AG10803 (cell line): ENCODE measurements around the gene ANO7.

ENCODE experiments used
- DNase-seq: peaks from one replicate; pipeline ENCODE4 v3.0.0; 2010; ENCODE audit warnings: low read depth
- H3K4me3 ChIP-seq: 2 replicates; pipeline ENCODE4 v1.5.1; 2011; ENCODE audit warnings: mild to moderate bottlenecking, low read length, control low read depth
- TF ChIP-seq, protein P1 (sequence below): conservative IDR thresholded peaks from 2 replicates; pipeline ENCODE4 v1.5.1; 2011; ENCODE audit warnings: mild to moderate bottlenecking, low read length, control low read depth, inconsistent platforms

ANO7 gene

DNA sequence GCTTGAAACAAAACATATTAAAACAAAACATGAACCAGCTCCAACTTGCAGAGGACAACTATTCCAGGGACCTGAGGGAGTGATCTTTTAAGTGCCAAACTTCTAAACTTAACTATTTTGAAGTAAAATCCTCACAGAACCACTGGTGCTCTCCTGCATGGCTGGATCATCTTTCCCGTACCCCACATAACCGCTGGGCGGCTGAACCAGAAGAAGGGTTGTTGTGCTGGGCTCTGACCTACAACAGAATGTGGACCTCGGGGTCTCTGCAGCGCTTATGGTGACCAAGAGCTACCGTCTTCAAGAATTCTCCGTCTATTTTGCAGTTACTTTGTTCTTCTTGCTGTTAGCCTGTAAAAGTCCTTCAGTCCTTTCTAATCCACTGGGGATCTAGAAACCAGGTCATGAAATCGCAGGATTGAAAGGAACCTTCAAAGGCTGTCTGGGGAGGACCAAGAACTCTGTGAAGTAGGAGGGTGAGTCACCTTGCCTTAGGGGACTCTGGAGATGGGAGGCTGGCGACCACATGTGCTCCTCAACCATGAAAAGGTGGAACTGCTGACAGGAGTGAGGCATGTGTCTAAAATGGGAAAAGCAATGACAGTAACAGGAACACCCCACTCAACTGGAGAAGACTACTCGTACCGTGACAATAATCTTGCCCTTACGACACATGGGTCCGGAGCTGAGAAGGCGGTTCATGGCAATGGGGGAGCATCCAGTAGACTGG lies 80.4 kb downstream of the ANO7 start:
- peak; percentile 54 for DNase-seq
- TF ChIP-seq, protein P1, sequence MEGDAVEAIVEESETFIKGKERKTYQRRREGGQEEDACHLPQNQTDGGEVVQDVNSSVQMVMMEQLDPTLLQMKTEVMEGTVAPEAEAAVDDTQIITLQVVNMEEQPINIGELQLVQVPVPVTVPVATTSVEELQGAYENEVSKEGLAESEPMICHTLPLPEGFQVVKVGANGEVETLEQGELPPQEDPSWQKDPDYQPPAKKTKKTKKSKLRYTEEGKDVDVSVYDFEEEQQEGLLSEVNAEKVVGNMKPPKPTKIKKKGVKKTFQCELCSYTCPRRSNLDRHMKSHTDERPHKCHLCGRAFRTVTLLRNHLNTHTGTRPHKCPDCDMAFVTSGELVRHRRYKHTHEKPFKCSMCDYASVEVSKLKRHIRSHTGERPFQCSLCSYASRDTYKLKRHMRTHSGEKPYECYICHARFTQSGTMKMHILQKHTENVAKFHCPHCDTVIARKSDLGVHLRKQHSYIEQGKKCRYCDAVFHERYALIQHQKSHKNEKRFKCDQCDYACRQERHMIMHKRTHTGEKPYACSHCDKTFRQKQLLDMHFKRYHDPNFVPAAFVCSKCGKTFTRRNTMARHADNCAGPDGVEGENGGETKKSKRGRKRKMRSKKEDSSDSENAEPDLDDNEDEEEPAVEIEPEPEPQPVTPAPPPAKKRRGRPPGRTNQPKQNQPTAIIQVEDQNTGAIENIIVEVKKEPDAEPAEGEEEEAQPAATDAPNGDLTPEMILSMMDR: peak; percentile 28
- peak overlapping the region; percentile 30 for H3K4me3 ChIP-seq

DNA sequence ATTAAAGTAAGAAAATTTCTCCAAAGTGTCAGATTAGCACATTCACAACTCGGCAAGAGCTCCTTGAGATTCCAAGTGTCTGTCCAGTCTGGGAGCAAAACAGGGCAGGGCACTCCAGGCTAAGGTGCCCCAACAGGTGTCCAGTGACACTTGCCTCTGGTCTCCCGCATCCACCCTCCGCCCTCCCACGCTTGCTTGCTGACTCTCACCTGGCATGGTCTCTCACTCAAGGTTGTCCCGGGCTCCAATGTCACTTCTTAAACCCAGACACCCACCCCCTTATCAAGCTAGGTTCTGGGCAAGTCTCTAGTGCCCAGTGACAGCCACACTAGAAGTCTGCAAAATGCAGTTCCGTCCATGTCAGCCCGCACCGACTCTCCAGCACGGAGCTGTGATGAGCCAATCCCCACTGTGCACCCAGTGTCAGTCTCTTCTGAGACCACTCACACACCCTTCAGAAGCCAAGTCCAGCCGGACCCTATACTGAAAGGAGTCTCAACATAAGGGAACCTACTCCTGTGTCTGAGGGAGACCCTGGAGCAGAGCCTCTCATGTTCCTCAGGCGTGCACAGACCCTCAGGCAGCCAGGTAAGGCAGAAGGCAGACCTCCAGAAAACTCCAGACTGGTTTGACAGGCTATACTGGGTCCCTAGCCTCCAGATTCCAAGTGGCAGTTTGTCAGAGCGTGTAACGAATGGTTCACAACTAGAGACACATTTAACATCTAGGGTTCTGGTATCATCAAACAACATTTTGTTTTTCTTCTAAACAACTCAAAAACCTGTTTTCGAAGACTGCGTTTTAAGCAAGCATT lies 81.4 kb downstream of the ANO7 start:
- DNase-seq: no peak
- peak overlapping the region; percentile 71 for H3K4me3 ChIP-seq
- TF ChIP-seq, protein P1: no peak

DNA sequence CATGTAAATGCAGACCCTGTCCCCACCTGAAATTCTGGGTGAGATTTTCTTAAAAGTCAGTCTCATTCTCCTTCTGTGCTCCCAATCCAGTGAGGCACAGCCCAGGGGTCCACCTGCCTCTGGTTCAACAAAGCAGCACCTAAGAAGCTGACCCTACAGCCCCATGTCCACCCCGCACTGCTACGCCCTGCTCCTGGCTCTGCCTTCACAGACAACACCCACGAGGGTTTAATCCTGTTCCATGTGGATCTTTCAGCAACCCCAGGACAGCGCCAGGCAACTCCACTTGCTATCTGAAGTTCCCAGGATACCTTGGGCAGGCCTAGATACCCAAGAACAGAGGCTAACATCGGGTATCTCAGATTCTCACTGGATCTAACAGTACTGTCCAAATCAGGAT lies 82.1 kb downstream of the ANO7 start:
- TF ChIP-seq, protein P1: no peak
- H3K4me3 ChIP-seq: peak overlapping the region; percentile 71
- no peak for DNase-seq

DNA sequence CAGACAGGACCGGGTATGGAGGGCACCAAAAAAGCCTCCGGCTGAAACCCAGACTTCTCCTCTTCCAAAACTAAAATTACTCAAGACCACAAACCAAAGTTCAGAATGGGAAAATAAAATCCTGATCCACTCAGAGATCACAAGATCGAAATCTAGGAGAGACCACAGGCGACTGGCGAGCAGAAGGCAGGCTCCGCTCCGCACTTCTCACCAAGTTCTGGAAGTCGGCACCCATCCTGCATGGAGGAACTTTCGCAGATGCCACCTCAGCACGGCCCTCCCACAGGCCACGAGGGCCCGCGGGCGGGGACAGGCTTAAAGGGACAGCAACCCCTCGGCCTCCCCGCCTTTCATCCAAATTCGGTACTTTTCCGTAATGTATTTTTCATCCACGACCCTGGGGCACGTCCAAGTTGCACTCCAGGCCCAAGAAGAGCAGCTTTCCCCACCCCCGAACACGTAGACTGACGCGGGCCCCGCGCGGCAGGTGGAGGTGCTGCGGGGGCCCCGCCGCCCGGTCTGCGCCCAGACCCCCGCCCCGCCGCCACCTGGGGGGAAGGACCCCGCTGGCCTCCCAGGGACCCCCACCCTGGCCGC lies 83.3 kb downstream of the ANO7 start:
- DNase-seq: peak; percentile 83
- H3K4me3 ChIP-seq: peak overlapping the region; percentile 71
- TF ChIP-seq, protein P1: no peak

DNA sequence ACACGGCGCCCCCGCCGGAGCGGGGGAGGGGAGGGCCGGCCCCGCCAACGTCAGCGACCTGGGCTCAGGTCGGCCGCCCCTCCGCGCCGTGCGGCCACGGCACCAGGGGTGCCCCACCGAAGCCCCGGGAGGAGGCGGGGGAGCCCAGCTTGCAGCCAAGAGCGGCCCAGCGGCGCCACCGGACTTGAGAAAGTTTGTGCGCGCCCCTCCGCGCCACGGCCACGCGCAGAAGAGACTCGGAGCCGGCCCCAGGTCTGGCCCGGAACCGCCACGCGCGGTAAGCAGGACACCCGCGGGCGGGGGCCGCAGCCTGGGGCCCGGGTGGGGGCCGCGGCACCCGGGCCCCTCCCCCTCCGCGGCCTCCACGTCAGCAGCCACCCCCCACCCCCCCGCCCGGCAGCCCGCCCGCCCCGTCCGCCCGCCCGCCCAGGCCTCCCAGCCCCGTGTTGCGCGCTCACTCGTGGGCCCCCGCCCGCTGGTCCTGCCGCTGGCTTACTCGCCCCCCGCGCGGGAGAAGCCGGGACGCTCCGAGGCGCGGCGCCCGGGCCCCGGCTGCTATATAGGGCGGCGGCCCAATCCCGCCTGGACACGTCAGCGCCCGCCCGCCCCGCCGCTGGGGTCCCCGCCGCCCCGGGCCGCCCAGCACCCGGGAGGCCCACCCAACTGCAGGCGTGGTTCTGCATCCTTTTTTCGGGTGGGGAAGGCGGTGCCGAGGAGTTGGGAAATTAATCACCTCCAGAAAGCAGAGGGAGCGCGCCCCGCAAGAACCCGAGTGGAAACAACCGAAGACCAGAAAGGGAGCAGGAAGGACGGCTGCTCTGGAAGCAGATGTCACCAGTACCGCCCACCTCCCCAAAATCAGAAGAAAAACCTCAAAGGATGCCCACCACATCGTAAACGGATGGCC lies 84.1 kb downstream of the ANO7 start:
- H3K4me3 ChIP-seq: peak overlapping the region; percentile 71
- peak; percentile 72 for DNase-seq
- TF ChIP-seq, protein P1: no peak

DNA sequence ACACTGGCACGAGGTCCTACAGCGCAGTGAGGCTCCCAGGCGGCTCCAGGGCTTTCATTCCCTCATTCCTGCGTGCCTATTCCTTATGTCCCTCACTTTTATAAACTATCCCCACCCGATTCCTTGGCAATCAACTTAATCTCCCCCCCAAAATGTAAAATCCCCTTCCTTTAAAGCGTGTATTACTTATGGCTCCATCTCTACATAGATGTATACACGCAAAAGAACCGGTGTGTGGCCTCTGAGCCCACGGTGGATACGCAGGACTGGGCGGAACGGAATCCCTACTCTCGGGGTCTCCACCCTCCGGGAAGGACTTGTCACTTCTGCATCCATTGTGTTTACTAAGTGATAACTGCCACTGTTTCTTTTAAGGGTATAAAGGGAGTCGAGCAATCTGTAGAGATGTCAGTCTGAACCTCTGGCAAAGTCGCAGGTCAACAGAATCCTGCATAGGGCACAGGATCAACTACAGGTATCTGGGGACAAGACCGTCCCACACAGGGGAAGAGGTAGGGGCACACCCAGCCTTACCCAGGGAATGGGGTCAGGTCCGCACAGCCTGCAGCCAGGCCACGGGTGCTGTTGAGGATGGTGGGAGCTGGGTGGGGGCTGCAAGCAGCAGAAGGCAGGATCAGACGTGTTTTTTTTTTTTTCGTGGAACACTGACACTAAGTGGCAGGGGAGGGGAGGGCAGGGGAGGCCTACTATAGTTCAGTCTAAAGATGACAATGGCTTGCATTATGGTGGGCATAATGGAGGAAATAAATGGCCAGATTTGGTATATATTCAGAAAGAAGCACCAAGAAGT lies 84.9 kb downstream of the ANO7 start:
- DNase-seq: no peak
- H3K4me3 ChIP-seq: peak overlapping the region; percentile 71
- TF ChIP-seq, protein P1: no peak
